Mammary epithelial cell (primary cell): ENCODE data around the gene DENND1A.

ENCODE experiments used
- EZH2 ChIP-seq: IDR thresholded peaks from 2 replicates; pipeline ENCODE4 v1.6.1; 2012; ENCODE audit warnings: low read length, inconsistent platforms, borderline replicate concordance
- TF ChIP-seq, protein P1 (sequence below), 2 donors: IDR thresholded peaks in 1 of 2; conservative IDR thresholded peaks in 1 of 2; 2 replicates each; pipeline ENCODE4 v1.5.1; 2011 to 2012; ENCODE audit warnings: inconsistent platforms in 2 of 2, low read length in 2 of 2, mild to moderate bottlenecking in 2 of 2, control low read depth in 1 of 2, low read depth in 1 of 2; ENCODE audit not compliant: insufficient read depth in 1 of 2; ENCODE audit errors: extremely low read depth in 1 of 2

DNA sequence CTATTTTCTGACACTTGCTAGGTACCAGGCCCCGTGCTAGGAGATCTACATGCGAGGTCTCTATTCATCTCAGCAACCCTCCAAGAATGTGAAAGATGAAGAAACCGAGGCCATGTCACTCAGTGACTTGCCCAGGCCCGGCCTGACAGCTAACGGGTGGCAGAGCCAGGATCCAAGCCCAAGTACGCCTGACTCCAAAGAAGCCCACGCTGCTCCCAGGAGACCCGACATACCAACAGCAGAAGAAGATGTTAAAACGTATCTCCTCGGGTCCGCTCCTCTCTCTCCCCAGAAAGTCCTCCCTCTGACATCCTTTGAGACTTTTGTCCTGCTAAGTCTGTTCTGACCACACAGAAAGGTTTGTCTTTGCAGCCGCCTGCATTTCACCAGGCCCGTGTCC is 508.7 kb downstream of the DENND1A start:
- TF ChIP-seq, protein P1, sequence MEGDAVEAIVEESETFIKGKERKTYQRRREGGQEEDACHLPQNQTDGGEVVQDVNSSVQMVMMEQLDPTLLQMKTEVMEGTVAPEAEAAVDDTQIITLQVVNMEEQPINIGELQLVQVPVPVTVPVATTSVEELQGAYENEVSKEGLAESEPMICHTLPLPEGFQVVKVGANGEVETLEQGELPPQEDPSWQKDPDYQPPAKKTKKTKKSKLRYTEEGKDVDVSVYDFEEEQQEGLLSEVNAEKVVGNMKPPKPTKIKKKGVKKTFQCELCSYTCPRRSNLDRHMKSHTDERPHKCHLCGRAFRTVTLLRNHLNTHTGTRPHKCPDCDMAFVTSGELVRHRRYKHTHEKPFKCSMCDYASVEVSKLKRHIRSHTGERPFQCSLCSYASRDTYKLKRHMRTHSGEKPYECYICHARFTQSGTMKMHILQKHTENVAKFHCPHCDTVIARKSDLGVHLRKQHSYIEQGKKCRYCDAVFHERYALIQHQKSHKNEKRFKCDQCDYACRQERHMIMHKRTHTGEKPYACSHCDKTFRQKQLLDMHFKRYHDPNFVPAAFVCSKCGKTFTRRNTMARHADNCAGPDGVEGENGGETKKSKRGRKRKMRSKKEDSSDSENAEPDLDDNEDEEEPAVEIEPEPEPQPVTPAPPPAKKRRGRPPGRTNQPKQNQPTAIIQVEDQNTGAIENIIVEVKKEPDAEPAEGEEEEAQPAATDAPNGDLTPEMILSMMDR (conservative IDR thresholded peaks at IDR 0.05 in 1 of 2, IDR thresholded peaks at IDR 0.05 in 1 of 2; ENCODE audit: extremely low read depth in 1 of 2, insufficient read depth in 1 of 2, low read depth in 1 of 2, low read length in 2 of 2) = no peak
- no peak for TF ChIP-seq EZH2
